GM23248 (cell line): ENCODE measurements around the gene ABHD12. TPM values are rescaled to one million over a fixed set of nuclear protein-coding genes. Genes with fewer than 3 reads are reported as not detected.
"Not testable (repeated sequence)": the region's sequence is repeated elsewhere in the genome, so short reads cannot be mapped to it uniquely, and the experiment has no call there.

Experiments
- DNase-seq: peaks from one replicate; pipeline ENCODE4 v3.0.0-alpha.2; 2015
- H2AFZ ChIP-seq: fragments of 200-600 bp; sonication (generic); 2 replicates; pipeline ENCODE4 v1.6.1; 2016; ENCODE audit warnings: antibody characterized with exemption
- H3F3A ChIP-seq: fragments of 200-600 bp; sonication (generic); 2 replicates; pipeline ENCODE4 v1.6.1; 2016; ENCODE audit warnings: mild to moderate bottlenecking, antibody characterized with exemption, mixed run types; ENCODE audit not compliant: insufficient read depth
- H3K27ac ChIP-seq: fragments of 200-600 bp; sonication (generic); 2 replicates; pipeline ENCODE4 v1.5.1; 2016; ENCODE audit warnings: mild to moderate bottlenecking
- H3K27me3 ChIP-seq: fragments of 200-600 bp; sonication (generic); replicated peaks from 2 replicates; pipeline ENCODE4 v1.6.1; 2016; ENCODE audit warnings: mild to moderate bottlenecking; ENCODE audit not compliant: insufficient read depth
- H3K36me3 ChIP-seq: fragments of 200-600 bp; sonication (generic); 2 replicates; pipeline ENCODE4 v1.6.1; 2016; ENCODE audit warnings: low read depth, mild to moderate bottlenecking
- H3K4me1 ChIP-seq: fragments of 200-600 bp; sonication (generic); 2 replicates; pipeline ENCODE4 v1.6.1; 2016; ENCODE audit warnings: mild to moderate bottlenecking; ENCODE audit not compliant: insufficient read depth
- H3K4me2 ChIP-seq: fragments of 200-600 bp; sonication (generic); one replicate; pipeline ENCODE4 v1.6.1; 2016; ENCODE audit warnings: mild to moderate bottlenecking; ENCODE audit not compliant: unreplicated experiment
- H3K4me3 ChIP-seq: fragments of 200-600 bp; sonication (generic); 2 replicates; pipeline ENCODE4 v1.5.1; 2016; ENCODE audit warnings: mild to moderate bottlenecking
- H3K79me2 ChIP-seq: fragments of 200-600 bp; sonication (generic); 2 replicates; pipeline ENCODE4 v1.6.1; 2016; ENCODE audit warnings: mild to moderate bottlenecking; ENCODE audit not compliant: insufficient read depth
- H3K9ac ChIP-seq: fragments of 200-600 bp; sonication (generic); 2 replicates; pipeline ENCODE4 v1.6.1; 2016; ENCODE audit warnings: mild to moderate bottlenecking
- H3K9me2 ChIP-seq: fragments of 200-600 bp; sonication (generic); 2 replicates; pipeline ENCODE4 v1.6.1; 2016; ENCODE audit warnings: mixed run types, mild to moderate bottlenecking, moderate library complexity; ENCODE audit not compliant: insufficient read depth
- H3K9me3 ChIP-seq: fragments of 200-600 bp; sonication (generic); one replicate; pipeline ENCODE4 v1.6.1; 2017; ENCODE audit warnings: low read depth
- H4K20me1 ChIP-seq: fragments of 200-600 bp; sonication (generic); 2 replicates; pipeline ENCODE4 v1.6.0; 2016; ENCODE audit not compliant: insufficient read depth
- EZH2 ChIP-seq: fragments of 200-600 bp; sonication (generic); IDR thresholded peaks from 2 replicates; pipeline ENCODE4 v1.6.1; 2018; ENCODE audit warnings: antibody characterized with exemption, mild to moderate bottlenecking; ENCODE audit not compliant: insufficient read depth, poor library complexity, severe bottlenecking
- EZH2phosphoT487 ChIP-seq: fragments of 200-600 bp; sonication (generic); IDR thresholded peaks from 2 replicates; pipeline ENCODE4 v1.6.1; 2018; ENCODE audit warnings: antibody characterized with exemption, moderate library complexity, mild to moderate bottlenecking, low read depth; ENCODE audit not compliant: insufficient read depth
- WGBS, 2 experiments: methylation state at CpG; one replicate each; pipeline ENCODE4 v1.1.6; 2015 to 2017; ENCODE audit warnings: low lambda C conversion rate in 2 of 2, low coverage in 1 of 2; ENCODE audit errors: missing lambda C conversion rate in 2 of 2; 5-methylcytosine and 5-hydroxymethylcytosine counted together
- in situ Hi-C: fragments of 300-500 bp; cut with MboI; formaldehyde crosslinking; loops from 2 replicates; pipeline ENCODE4 v1.15.0; 2020
- polyA plus RNA-seq: library from polyadenylated mRNA; unstranded; fragments of >200 nt; fragmentation: Nextera tagmentation; extraction: Ambion mirVana; gene quantifications from 2 replicates; pipeline ENCODE4 v1.2.1, GENCODE V29; 2016
- total RNA-seq: library from RNA; depleted of rRNA; stranded (reverse); fragments of >200 nt; shearing (Covaris generic); gene quantifications from 2 replicates; pipeline ENCODE4 v1.2.3, GENCODE V29; 2014

ABHD12 gene
- total and polyA plus RNA-seq, 2 experiments from 2014 or later: 50.6 to 82.1 TPM

GRCh38 chr20:25336561-25337422 is 53.8 kb downstream of the ABHD12 start:
- Histone ChIP-seq H4K20me1 (no peaks in the 10 kb centered on the region), H3K27ac (no peak overlapping the region), H3K9ac (no peak overlapping the region), H3K27me3 (no peaks in the 10 kb centered on the region), H3K79me2 (peaks cover 32% of the 10 kb centered on the region), H3K4me2 (no peak overlapping the region), H3K9me2 (no peaks in the 10 kb centered on the region), H3K4me1 (no peaks in the 10 kb centered on the region), H3K9me3 (no peaks in the 10 kb centered on the region), H3K4me3 (no peak overlapping the region), H2AFZ (no peak overlapping the region), H3F3A (no peaks in the 10 kb centered on the region), H3K36me3 (no peaks in the 10 kb centered on the region)
- peak; percentile 12 for DNase-seq
- in situ Hi-C loops: no loop called here
- TF ChIP-seq EZH2phosphoT487: no peak
- no peak for TF ChIP-seq EZH2
- WGBS, 2 experiments: 92 to 94% methylated on average over 17 of the region's 17 CpGs

DNA sequence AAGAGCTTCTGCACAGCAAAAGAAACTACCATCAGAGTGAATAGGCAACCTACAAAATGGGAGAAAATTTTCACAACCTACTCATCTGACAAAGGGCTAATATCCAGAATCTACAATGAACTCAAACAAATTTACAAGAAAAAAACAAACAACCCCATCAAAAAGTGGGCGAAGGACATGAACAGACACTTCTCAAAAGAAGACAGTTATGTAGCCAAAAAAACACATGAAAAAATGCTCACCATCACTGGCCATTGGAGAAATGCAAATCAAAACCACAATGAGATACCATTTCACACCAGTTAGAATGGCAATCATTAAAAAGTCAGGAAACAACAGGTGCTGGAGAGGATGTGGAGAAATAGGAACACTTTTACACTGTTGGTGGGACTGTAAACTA is 55.7 kb downstream of the ABHD12 start:
- H3K36me3 ChIP-seq, H3K9me3 ChIP-seq, H3F3A ChIP-seq, H3K27ac ChIP-seq, H3K4me3 ChIP-seq, DNase-seq, H4K20me1 ChIP-seq, H3K4me2 ChIP-seq, in situ Hi-C loops, H2AFZ ChIP-seq, H3K9me2 ChIP-seq, H3K9ac ChIP-seq, H3K27me3 ChIP-seq, H3K4me1 ChIP-seq: not testable (repeated sequence)
- peaks cover 22% of the 10 kb centered on the region for H3K79me2 ChIP-seq
- 90 to 95% methylated on average over 1 of the region's 1 CpG for WGBS, 2 experiments

DNA sequence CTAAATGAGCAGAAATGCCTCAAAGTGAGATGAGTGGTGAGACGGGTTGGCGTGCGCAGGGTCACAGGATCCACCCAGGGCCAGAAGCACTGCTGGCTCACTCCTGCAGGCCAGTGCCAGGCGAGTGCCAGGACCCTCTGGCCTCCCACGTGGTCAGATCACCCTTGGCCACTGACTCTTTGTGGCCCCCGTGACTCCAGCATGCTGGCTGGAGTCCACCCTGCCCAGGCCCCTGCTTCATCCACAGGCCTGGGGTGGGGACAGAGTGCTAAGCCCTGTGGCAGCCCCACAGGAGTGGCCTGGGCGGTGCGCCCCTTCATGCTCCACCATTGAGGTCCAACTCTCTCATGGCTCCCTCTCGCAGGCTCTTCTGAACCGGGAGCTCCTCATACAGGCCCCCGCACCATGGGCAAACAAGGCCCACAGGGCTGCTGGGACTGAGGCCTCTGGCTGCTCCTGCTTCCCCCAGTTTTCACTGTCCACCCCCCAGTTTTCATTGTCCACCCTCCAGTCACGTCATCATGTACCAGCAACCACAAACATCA is 61.6 kb downstream of the ABHD12 start:
- peaks cover 14% of the 10 kb centered on the region for H3K4me1 ChIP-seq
- no peaks in the 10 kb centered on the region for H3K9me3 ChIP-seq
- no peak overlapping the region for H3K4me2 ChIP-seq
- no peak overlapping the region for H2AFZ ChIP-seq
- H3K9ac ChIP-seq: no peak overlapping the region
- H3K79me2 ChIP-seq: peaks cover 28% of the 10 kb centered on the region; the same call in 1 of the 2 replicates
- DNase-seq: no peak
- 89 to 94% methylated on average over 12 of the region's 12 CpGs for WGBS, 2 experiments
- no peaks in the 10 kb centered on the region for H3K36me3 ChIP-seq
- no peaks in the 10 kb centered on the region for H3K9me2 ChIP-seq
- no peak overlapping the region for H3K4me3 ChIP-seq
- no peaks in the 10 kb centered on the region for H3K27me3 ChIP-seq
- in situ Hi-C loops: no loop called here
- no peaks in the 10 kb centered on the region for H4K20me1 ChIP-seq
- TF ChIP-seq EZH2 (no peak), EZH2phosphoT487 (no peak)
- H3K27ac ChIP-seq: no peak overlapping the region
- no peaks in the 10 kb centered on the region for H3F3A ChIP-seq

GRCh38 chr20:25327521-25328235 is 63.0 kb downstream of the ABHD12 start:
- Histone ChIP-seq H3K9me3 (no peaks in the 10 kb centered on the region), H3K27me3 (no peaks in the 10 kb centered on the region), H3K9me2 (no peaks in the 10 kb centered on the region), H3K4me2 (peak overlapping the region; percentile 28), H3K79me2 (peaks cover 28% of the 10 kb centered on the region; the same call in 1 of the 2 replicates), H3K27ac (peak overlapping the region; percentile 21; the same call in 1 of the 2 replicates), H4K20me1 (no peaks in the 10 kb centered on the region), H3K4me3 (no peak overlapping the region), H3K36me3 (no peaks in the 10 kb centered on the region), H3K9ac (peak overlapping the region; percentile 14; the same call in 1 of the 2 replicates), H3F3A (no peaks in the 10 kb centered on the region), H2AFZ (no peak overlapping the region), H3K4me1 (peaks cover 14% of the 10 kb centered on the region)
- 29 to 38% methylated on average over 7 of the region's 7 CpGs for WGBS, 2 experiments
- in situ Hi-C loops: no loop called here
- TF ChIP-seq EZH2 (no peak), EZH2phosphoT487 (no peak)
- DNase-seq: peak; percentile 55
